MCF 10A (cell line): ENCODE data around the gene PLA2G2E. TPM values are rescaled to one million over a fixed set of nuclear protein-coding genes. Genes with fewer than 3 reads are reported as not detected.

Experiments used
- BruUV-seq: library from RNA; stranded (reverse); fragments of 400-500 nt; replicated peaks from 2 replicates; lab custom pipeline; 2021; lab: Mats Ljungman, UMichigan
- CTCF ChIA-PET: fragments of 300-600 bp; sonication (Branson Sonifier 250); formaldehyde crosslinking; extraction: SDS; loops from one replicate; lab custom pipeline; 2021; ENCODE audit warnings: antibody characterized with exemption, inconsistent platforms; lab: Yijun Ruan, JAX
- POLR2A ChIA-PET: fragments of 300-600, 350-650 bp; sonication (Branson Sonifier 250); formaldehyde crosslinking; extraction: SDS; loops from one replicate; lab custom pipeline; 2020; ENCODE audit warnings: antibody characterized with exemption, inconsistent platforms; lab: Yijun Ruan, JAX
- DNase-seq: peaks from one replicate; pipeline ENCODE4 v3.0.0-alpha.2; 2018; ENCODE audit not compliant: unreplicated experiment
- H3K27ac Mint-ChIP-seq: one replicate; pipeline ENCODE4 v1.8.0; 2022; ENCODE audit warnings: mild to moderate bottlenecking, low read depth, mixed read lengths; ENCODE audit not compliant: unreplicated experiment
- H3K27me3 Mint-ChIP-seq: one replicate; pipeline ENCODE4 v1.8.0; 2022; ENCODE audit warnings: mixed read lengths; ENCODE audit not compliant: insufficient read depth, unreplicated experiment
- H3K36me3 Mint-ChIP-seq: one replicate; pipeline ENCODE4 v1.8.0; 2022; ENCODE audit warnings: mild to moderate bottlenecking, moderate library complexity, mixed read lengths; ENCODE audit not compliant: insufficient read depth, unreplicated experiment
- H3K4me1 Mint-ChIP-seq: one replicate; pipeline ENCODE4 v1.8.0; 2022; ENCODE audit warnings: mixed read lengths; ENCODE audit not compliant: insufficient read depth, unreplicated experiment
- H3K4me3 Mint-ChIP-seq: one replicate; pipeline ENCODE4 v1.8.0; 2022; ENCODE audit warnings: mild to moderate bottlenecking, moderate library complexity, mixed read lengths; ENCODE audit not compliant: unreplicated experiment
- H3K9me3 Mint-ChIP-seq: one replicate; pipeline ENCODE4 v1.8.0; 2022; ENCODE audit warnings: mixed read lengths; ENCODE audit not compliant: unreplicated experiment
- intact Hi-C: fragments of 100-400 bp; cut with micrococcal nuclease; formaldehyde crosslinking; loops from 2 replicates; pipeline ENCODE4 v1.14.1; 2022
- total RNA-seq: library from RNA; stranded (reverse); gene quantifications from 2 replicates; pipeline ENCODE4 v1.2.3, GENCODE V29; 2022
- TF ChIP-seq, protein P1 (sequence below): fragments of 200-600 bp; IDR thresholded peaks from one replicate; pipeline ENCODE4 v1.8.0; 2022; ENCODE audit warnings: antibody characterized with exemption, mild to moderate bottlenecking; ENCODE audit not compliant: unreplicated experiment

The PLA2G2E gene
- total RNA-seq, 1 experiment from 2014 or later = not detected

DNA sequence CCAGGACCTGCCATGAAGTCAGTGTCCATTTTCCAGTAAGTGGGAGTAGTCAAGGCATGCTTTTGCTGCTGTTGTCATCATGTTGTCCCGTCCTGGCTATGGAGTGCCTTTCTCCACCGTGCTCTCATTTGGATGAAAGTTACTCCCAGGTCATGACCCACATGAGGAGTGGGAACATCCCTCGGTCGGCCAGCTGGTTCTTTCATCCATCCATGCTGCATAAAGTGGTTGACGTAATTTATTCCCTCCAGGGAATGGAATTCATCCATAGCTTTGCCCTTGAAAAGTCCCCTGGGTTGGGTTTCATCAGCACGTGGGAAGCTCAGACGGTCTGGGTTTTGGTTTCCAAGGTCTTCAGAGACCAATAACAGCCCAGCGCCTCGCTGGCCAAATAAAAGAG lies 44.4 kb upstream of the PLA2G2E start:
- ChIA-PET CTCF (interaction anchor here (0.6 kb wide), 1 partner anchor 263 kb away, joined by 3 read pairs; no protein-coding TSS in a partner anchor), POLR2A (interaction anchor here (0.6 kb wide), 1 partner anchor 86 kb away, joined by 3 read pairs; the partner anchor contains the start of gene OTUD3)

DNA sequence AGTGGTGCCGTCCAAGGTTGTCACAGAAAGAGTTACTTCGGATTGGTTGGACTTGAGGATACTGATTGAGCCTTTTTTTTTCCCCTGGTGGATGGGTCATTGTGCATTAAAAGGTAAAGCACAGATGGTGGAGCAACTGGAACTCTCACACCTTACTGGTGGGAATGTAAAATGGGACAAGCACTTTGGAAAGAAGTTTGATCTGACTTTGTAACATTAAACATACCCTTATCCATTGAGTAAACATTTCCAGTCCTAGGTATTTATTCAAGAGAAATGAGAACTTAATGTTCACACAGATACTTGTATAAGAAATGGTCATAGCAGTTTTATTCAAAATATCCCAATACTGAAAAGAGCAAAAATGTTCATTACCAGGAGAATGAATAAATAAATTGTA lies 41.1 kb upstream of the PLA2G2E start:
- no peak overlapping the region for H3K27ac Mint-ChIP-seq
- H3K4me3 Mint-ChIP-seq = no peak overlapping the region
- peaks cover 58% of the 10 kb centered on the region for H3K27me3 Mint-ChIP-seq
- intact Hi-C loops = no loop called here
- no peak for DNase-seq
- no peaks in the 10 kb centered on the region for H3K36me3 Mint-ChIP-seq
- no TSS peak for BruUV-seq
- POLR2A ChIA-PET = no interaction called here
- H3K4me1 Mint-ChIP-seq = no peaks in the 10 kb centered on the region
- no peaks in the 10 kb centered on the region for H3K9me3 Mint-ChIP-seq
- TF ChIP-seq, protein P1, sequence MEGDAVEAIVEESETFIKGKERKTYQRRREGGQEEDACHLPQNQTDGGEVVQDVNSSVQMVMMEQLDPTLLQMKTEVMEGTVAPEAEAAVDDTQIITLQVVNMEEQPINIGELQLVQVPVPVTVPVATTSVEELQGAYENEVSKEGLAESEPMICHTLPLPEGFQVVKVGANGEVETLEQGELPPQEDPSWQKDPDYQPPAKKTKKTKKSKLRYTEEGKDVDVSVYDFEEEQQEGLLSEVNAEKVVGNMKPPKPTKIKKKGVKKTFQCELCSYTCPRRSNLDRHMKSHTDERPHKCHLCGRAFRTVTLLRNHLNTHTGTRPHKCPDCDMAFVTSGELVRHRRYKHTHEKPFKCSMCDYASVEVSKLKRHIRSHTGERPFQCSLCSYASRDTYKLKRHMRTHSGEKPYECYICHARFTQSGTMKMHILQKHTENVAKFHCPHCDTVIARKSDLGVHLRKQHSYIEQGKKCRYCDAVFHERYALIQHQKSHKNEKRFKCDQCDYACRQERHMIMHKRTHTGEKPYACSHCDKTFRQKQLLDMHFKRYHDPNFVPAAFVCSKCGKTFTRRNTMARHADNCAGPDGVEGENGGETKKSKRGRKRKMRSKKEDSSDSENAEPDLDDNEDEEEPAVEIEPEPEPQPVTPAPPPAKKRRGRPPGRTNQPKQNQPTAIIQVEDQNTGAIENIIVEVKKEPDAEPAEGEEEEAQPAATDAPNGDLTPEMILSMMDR = no peak
- CTCF ChIA-PET = interaction anchor here (1.0 kb wide), 1 partner anchor 8 kb away, joined by 3 read pairs; no protein-coding TSS in a partner anchor

More for the DNA sequence above, 44.4 kb upstream of the PLA2G2E start:
- DNase-seq = no peak
- no peaks in the 10 kb centered on the region for H3K9me3 Mint-ChIP-seq
- no peaks in the 10 kb centered on the region for H3K36me3 Mint-ChIP-seq
- H3K27me3 Mint-ChIP-seq = peaks cover 61% of the 10 kb centered on the region
- H3K4me3 Mint-ChIP-seq = no peak overlapping the region
- TF ChIP-seq, protein P1 = no peak
- no TSS peak for BruUV-seq
- H3K27ac Mint-ChIP-seq = no peak overlapping the region
- intact Hi-C loops = no loop called here
- peaks cover 6% of the 10 kb centered on the region for H3K4me1 Mint-ChIP-seq

GRCh38 chr1:19963636-19964035 lies 40.2 kb upstream of the PLA2G2E start:
- no TSS peak for BruUV-seq
- TF ChIP-seq, protein P1 = no peak
- CTCF ChIA-PET = interaction anchor here (1.0 kb wide), 1 partner anchor 9 kb away, joined by 3 read pairs; no protein-coding TSS in a partner anchor
- Mint-ChIP-seq H3K4me3 (no peak overlapping the region), H3K27me3 (peaks cover 58% of the 10 kb centered on the region), H3K27ac (no peak overlapping the region), H3K4me1 (no peaks in the 10 kb centered on the region), H3K36me3 (no peaks in the 10 kb centered on the region), H3K9me3 (no peaks in the 10 kb centered on the region)
- no peak for DNase-seq
- intact Hi-C loops = no loop called here
- POLR2A ChIA-PET = no interaction called here

DNA sequence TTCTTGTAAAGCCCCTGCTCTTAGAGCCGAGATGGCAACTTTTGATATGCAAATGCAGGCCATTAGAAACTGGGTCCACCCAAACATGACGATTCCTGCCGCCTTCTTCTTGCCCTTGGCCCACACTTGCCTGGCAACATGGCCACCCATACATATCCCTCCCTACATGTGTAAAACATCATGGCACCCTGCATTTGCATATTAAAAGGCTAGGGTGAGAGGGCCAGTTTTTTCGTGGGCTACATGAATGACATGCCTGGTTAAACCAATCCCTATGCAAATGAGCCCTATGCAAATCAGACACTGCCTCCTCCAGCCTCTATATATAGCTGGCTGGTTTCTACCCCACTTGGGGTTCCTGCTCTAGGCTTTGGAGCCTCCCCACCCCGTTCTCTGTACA lies 37.2 kb upstream of the PLA2G2E start:
- intact Hi-C loops = no loop called here
- Mint-ChIP-seq H3K36me3 (no peaks in the 10 kb centered on the region), H3K27ac (no peak overlapping the region), H3K27me3 (peaks cover 48% of the 10 kb centered on the region), H3K4me1 (no peaks in the 10 kb centered on the region), H3K4me3 (no peak overlapping the region), H3K9me3 (peaks cover 7% of the 10 kb centered on the region)
- no TSS peak for BruUV-seq
- TF ChIP-seq, protein P1 = no peak
- no peak for DNase-seq
- ChIA-PET POLR2A (no interaction called here), CTCF (no interaction called here)
